ENCODE data around the gene RPS6KL1.
A peak's percentile ranks its signal among the peaks of the same experiment; 100 is the strongest.
"Not testable (repeated sequence)": the region's sequence is repeated elsewhere in the genome, so short reads cannot be mapped to it uniquely, and the experiment has no call there.

The RPS6KL1 gene

DNA sequence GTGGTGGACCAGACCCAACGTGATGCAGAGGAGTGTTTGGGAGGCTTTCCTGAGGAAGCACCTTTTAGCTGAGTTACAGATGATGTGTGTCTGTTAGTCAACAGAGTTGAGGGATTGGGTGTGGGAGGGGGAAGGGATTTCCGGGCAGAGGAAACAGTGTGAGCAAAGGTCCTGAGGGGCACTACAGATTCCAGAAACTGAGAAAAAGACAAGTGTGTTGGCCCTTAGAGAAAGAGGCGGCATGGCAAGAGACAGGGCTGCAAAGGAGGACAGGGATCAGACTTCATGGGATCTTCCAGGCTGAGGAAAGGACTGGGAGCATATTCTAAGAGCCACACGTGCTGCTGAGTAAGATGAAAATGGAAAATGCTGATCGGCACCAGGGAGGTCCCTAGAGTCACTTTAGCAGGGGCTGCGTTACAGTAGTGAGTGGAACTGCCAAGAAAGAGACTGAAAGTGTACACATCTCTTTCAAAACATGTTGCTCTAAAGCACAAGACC, 9.4 kb upstream of the RPS6KL1 start:
- no peaks in the 10 kb centered on the region for H3F3A ChIP-seq (ENCODE audit: low read depth)
- no peak for TF ChIP-seq EZH2phosphoT487 (IDR thresholded peaks at IDR 0.05; ENCODE audit: borderline replicate concordance)
- TF ChIP-seq, protein P1, sequence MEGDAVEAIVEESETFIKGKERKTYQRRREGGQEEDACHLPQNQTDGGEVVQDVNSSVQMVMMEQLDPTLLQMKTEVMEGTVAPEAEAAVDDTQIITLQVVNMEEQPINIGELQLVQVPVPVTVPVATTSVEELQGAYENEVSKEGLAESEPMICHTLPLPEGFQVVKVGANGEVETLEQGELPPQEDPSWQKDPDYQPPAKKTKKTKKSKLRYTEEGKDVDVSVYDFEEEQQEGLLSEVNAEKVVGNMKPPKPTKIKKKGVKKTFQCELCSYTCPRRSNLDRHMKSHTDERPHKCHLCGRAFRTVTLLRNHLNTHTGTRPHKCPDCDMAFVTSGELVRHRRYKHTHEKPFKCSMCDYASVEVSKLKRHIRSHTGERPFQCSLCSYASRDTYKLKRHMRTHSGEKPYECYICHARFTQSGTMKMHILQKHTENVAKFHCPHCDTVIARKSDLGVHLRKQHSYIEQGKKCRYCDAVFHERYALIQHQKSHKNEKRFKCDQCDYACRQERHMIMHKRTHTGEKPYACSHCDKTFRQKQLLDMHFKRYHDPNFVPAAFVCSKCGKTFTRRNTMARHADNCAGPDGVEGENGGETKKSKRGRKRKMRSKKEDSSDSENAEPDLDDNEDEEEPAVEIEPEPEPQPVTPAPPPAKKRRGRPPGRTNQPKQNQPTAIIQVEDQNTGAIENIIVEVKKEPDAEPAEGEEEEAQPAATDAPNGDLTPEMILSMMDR (conservative IDR thresholded peaks at IDR 0.05; ENCODE audit: low read length) = no peak
- H3K79me2 ChIP-seq (ENCODE audit: insufficient read depth, low read length) = no peaks in the 10 kb centered on the region
- peak overlapping the region; percentile 1 for H3K9ac ChIP-seq (ENCODE audit: low read depth, low read length, poor library complexity, severe bottlenecking)
- H3K27me3 ChIP-seq (ENCODE audit: insufficient read depth, low read length, poor library complexity, severe bottlenecking) = no peaks in the 10 kb centered on the region
- H3K4me2 ChIP-seq (ENCODE audit: low read depth, low read length, poor library complexity, severe bottlenecking) = peak overlapping the region; percentile 36
- peak overlapping the region; percentile 2 for H3K4me3 ChIP-seq (ENCODE audit: low read length, poor library complexity, severe bottlenecking)
- no peaks in the 10 kb centered on the region for H3K9me2 ChIP-seq (replicated peaks; ENCODE audit: low read depth, low read length)
- H3K36me3 ChIP-seq (ENCODE audit: insufficient read depth, low read length) = no peaks in the 10 kb centered on the region
- peaks cover 28% of the 10 kb centered on the region for H3K4me1 ChIP-seq (ENCODE audit: insufficient read depth, low read length, poor library complexity, severe bottlenecking)
- H4K20me1 ChIP-seq (ENCODE audit: insufficient read depth, low read length, poor library complexity, severe bottlenecking) = no peaks in the 10 kb centered on the region
- no peaks in the 10 kb centered on the region for H3K9me3 ChIP-seq (ENCODE audit: insufficient read depth, low read depth, low read length)
- H2AFZ ChIP-seq (ENCODE audit: low read length) = no peak overlapping the region

- H3K9ac ChIP-seq (ENCODE audit: low read depth, low read length, poor library complexity, severe bottlenecking); H3K79me2 ChIP-seq (ENCODE audit: insufficient read depth, low read length); H3K36me3 ChIP-seq (ENCODE audit: insufficient read depth, low read length); H2AFZ ChIP-seq (ENCODE audit: low read length); H3K4me2 ChIP-seq (ENCODE audit: low read depth, low read length, poor library complexity, severe bottlenecking); H3K9me3 ChIP-seq (ENCODE audit: insufficient read depth, low read depth, low read length); H3F3A ChIP-seq (ENCODE audit: low read depth); H3K4me3 ChIP-seq (ENCODE audit: low read length, poor library complexity, severe bottlenecking); H3K27me3 ChIP-seq (ENCODE audit: insufficient read depth, low read length, poor library complexity, severe bottlenecking); H3K9me2 ChIP-seq (replicated peaks; ENCODE audit: low read depth, low read length); H4K20me1 ChIP-seq (ENCODE audit: insufficient read depth, low read length, poor library complexity, severe bottlenecking): not testable (repeated sequence)
- peaks cover 28% of the 10 kb centered on the region for H3K4me1 ChIP-seq (ENCODE audit: insufficient read depth, low read length, poor library complexity, severe bottlenecking)
These were observed 8.7 kb upstream of the RPS6KL1 start for GRCh38 chr14:74931744-74932143.

DNA sequence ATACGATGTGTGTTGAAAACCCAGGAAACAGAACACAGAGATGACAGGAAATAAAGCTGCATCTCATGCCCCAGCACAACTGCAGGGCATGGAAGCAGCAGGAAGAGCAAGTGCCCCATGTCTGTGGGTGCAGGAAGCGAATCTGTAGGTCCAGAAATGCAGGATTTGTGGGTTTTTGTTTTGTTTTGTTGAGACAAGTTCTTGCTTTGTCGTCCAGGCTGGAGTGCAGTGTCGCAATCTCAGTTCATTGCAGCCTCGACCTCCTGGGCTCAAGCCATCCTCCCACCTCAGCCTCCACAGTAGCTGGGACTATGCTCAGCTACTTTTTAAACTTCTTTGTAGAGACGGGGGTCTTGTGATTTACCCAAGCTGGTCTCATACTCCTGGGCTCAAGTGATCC, 6.2 kb upstream of the RPS6KL1 start:
- H3K79me2 ChIP-seq (ENCODE audit: insufficient read depth, low read length) = no peaks in the 10 kb centered on the region
- no peaks in the 10 kb centered on the region for H4K20me1 ChIP-seq (ENCODE audit: insufficient read depth, low read length, poor library complexity, severe bottlenecking)
- H3K9me3 ChIP-seq (ENCODE audit: insufficient read depth, low read depth, low read length) = no peaks in the 10 kb centered on the region
- peaks cover 24% of the 10 kb centered on the region for H3K4me1 ChIP-seq (ENCODE audit: insufficient read depth, low read length, poor library complexity, severe bottlenecking)
- TF ChIP-seq EZH2phosphoT487 (IDR thresholded peaks at IDR 0.05; ENCODE audit: borderline replicate concordance) = no peak
- TF ChIP-seq, protein P1 (conservative IDR thresholded peaks at IDR 0.05; ENCODE audit: low read length) = no peak
- H3F3A ChIP-seq (ENCODE audit: low read depth) = no peaks in the 10 kb centered on the region
- H3K9me2 ChIP-seq (replicated peaks; ENCODE audit: low read depth, low read length) = no peaks in the 10 kb centered on the region
- no peak overlapping the region for H3K9ac ChIP-seq (ENCODE audit: low read depth, low read length, poor library complexity, severe bottlenecking)
- no peak overlapping the region for H3K4me2 ChIP-seq (ENCODE audit: low read depth, low read length, poor library complexity, severe bottlenecking)
- no peaks in the 10 kb centered on the region for H3K27me3 ChIP-seq (ENCODE audit: insufficient read depth, low read length, poor library complexity, severe bottlenecking)
- H3K36me3 ChIP-seq (ENCODE audit: insufficient read depth, low read length) = no peaks in the 10 kb centered on the region
- no peak overlapping the region for H2AFZ ChIP-seq (ENCODE audit: low read length)
- no peak overlapping the region for H3K4me3 ChIP-seq (ENCODE audit: low read length, poor library complexity, severe bottlenecking)

DNA sequence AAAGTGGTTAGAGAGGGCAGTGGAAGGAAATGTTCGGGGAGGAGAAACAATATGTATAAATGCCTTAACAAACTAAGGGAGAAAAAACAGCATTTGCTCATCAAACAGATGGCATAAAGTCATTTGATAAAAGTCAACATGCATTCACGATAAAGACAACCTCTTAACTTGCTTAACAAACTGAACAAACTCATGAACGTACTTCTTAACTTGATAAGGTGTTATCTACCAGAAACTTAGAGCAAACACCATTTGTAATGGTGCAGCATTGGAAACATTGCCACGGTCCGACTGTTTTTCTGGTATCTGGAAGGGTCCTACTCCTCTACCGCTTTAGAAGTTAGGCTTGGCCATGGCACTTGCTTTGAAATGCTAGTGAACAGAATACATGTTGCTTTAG, 4.2 kb upstream of the RPS6KL1 start:
- Histone ChIP-seq H3K27me3 (ENCODE audit: insufficient read depth, low read length, poor library complexity, severe bottlenecking) (no peaks in the 10 kb centered on the region), H4K20me1 (ENCODE audit: insufficient read depth, low read length, poor library complexity, severe bottlenecking) (no peaks in the 10 kb centered on the region), H3K4me1 (ENCODE audit: insufficient read depth, low read length, poor library complexity, severe bottlenecking) (peaks cover 6% of the 10 kb centered on the region), H3K79me2 (ENCODE audit: insufficient read depth, low read length) (no peaks in the 10 kb centered on the region), H3K36me3 (ENCODE audit: insufficient read depth, low read length) (no peaks in the 10 kb centered on the region), H3K9me2 (replicated peaks; ENCODE audit: low read depth, low read length) (no peaks in the 10 kb centered on the region), H3K9ac (ENCODE audit: low read depth, low read length, poor library complexity, severe bottlenecking) (no peak overlapping the region), H2AFZ (ENCODE audit: low read length) (no peak overlapping the region), H3F3A (ENCODE audit: low read depth) (no peaks in the 10 kb centered on the region), H3K4me3 (ENCODE audit: low read length, poor library complexity, severe bottlenecking) (no peak overlapping the region), H3K9me3 (ENCODE audit: insufficient read depth, low read depth, low read length) (no peaks in the 10 kb centered on the region), H3K4me2 (ENCODE audit: low read depth, low read length, poor library complexity, severe bottlenecking) (no peak overlapping the region)
- TF ChIP-seq, protein P1 (conservative IDR thresholded peaks at IDR 0.05; ENCODE audit: low read length) = no peak
- no peak for TF ChIP-seq EZH2phosphoT487 (IDR thresholded peaks at IDR 0.05; ENCODE audit: borderline replicate concordance)

All from Loucy (cell line).